Stimulated activated CD8-positive, alpha-beta memory T cell treated with anti-CD3 and anti-CD28 coated beads, Interleukin-15, amount 100 ng/mL, for 48 hours (primary cell): Measurements from ENCODE around the gene OR56B4.

Source experiments
- DNase-seq, 2 donors: peaks; one replicate each; pipeline ENCODE4 v3.0.0-alpha.2; 2020; ENCODE audit warnings: low read depth in 2 of 2

The OR56B4 gene

GRCh38 chr11:6151117-6151516 lies 43.6 kb downstream of the OR56B4 start:
- no peak for DNase-seq

- DNase-seq: no peak
Observed at GRCh38 chr11:6152126-6152525, 44.6 kb downstream of the OR56B4 start.

- DNase-seq: peak in 1 of 2 donors; percentile 3
Observed at GRCh38 chr11:6156628-6157359, 49.3 kb downstream of the OR56B4 start.
